Activated T-helper 9 cell treated with anti-CD3 and anti-CD28 coated beads, Interleukin-2, amount 50 U/mL, for 16 hours (primary cell): ENCODE measurements around the gene PVALB.

Experiments
- DNase-seq: peaks from one replicate; pipeline ENCODE4 v3.0.0-alpha.2; 2020; ENCODE audit warnings: low read depth

The PVALB gene

DNA sequence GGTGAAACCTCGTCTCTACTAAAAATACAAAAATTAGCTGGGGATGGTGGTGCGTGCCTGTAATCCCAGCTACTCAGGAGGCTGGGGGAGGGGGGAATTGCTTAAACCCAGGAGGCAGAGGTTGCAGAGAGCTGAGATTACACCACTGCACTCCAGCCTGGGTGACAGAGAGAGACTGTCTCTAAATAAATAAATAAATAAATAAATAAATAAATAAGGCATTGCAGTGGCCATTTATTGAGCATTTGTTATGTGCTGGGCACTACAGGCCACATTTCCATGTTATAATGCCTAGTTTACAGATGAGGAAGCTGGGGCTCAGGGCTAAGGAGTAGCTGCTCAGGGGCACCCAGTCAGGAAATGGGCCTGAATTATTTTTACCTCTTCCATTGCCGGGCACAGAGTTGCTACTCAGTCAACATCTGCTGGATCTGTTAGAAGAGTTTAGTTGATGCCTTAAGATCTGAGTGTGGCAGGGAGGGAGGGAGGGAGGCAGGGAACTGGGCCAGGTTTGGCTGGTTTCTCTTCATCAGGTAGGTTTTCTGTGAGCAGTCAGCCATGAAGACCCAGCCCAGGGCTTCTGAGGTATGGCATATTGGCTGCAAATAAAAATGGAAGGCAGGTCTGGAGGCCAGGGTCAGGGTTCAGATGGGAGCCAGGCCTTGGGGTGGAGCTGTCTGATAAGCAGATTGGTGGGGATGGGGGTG is 5.6 kb downstream of the PVALB start:
- no peak for DNase-seq

DNA sequence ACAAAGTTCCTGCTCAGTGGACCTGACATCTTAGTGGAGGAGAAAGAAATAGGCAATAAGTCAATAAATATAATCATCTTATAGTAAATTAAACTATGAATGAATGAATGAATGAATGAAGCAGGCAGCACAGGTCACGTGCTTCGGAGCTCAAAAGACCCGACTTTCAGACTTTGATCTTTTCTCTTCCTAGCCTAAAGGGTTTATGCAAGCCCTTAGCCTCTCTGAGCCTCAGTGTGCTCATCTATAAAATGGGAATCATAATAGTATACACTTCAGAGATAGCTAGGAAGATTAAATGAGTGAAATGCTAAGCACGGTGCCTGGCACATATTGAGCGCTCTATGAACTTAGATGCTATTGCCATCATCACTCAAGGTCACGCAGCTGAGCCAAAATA is 7.5 kb downstream of the PVALB start:
- no peak for DNase-seq

DNA sequence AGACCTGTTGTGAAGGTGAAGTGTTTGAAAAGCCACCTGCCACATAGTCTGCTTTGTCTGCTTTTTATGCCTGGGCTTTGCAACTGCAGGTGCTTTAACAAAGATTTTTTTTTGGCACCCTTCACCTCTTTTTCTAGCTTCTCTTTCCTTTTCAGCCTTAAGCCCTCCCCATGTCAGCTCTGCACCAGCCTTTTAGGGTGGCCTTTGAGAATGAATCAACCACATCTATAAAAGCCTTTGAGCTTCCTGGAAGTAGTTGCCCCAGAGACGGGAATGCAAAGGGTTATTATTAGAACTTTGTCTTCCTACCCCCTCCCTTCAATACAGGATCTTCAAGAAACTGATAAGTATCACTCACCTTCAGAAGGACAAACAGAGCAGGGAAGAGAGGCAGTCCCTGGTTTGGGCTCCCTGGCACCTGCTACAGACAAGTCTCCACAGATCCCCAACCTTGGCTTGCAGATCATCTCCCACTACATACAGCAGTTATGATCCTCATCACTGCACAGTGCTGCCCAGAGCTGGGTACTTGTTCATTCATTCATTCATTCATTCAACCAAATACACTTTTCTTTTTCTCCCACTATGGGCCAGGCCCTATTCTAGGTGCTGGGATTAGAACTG is 8.0 kb downstream of the PVALB start:
- DNase-seq = no peak

DNA sequence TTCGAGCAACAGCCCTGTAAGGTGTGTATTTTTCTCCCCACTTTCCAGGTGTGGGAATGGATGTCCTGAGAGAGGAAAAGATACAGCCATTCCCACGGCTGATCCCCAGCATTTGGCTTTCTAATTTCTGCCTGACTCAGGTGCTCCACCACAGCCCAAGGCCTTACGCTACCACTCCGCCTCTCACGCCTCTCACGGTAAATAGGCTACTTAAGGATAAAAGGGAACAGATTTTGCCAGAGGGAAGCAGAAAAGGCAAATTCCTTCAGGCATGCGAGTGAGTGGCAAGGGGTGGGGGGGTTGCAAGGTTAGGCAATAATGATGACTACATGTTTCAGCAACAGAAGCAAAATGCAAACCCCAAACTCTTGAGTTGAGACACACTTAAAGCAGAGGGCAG is 9.2 kb downstream of the PVALB start:
- DNase-seq = no peak

DNA sequence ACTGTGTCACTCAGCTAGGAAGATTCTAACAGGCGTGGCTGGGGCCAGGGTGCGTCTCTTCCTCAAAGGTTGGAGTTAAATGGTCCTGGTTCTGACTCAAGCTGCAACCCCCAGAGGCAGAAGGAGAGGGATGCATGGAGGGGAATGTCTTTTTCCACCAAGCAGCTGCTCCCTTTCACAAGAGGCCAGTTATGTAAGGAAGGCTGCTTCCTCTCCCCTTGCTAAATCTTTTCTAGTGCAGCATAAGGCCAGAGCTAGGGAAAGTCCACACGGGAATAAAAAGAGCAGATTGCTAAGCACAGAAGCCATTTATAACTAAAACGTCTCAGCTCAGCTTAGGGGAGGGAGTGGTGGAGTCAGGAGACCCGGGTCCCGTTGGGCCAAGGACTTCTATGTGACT is 10.0 kb downstream of the PVALB start:
- DNase-seq = no peak

DNA sequence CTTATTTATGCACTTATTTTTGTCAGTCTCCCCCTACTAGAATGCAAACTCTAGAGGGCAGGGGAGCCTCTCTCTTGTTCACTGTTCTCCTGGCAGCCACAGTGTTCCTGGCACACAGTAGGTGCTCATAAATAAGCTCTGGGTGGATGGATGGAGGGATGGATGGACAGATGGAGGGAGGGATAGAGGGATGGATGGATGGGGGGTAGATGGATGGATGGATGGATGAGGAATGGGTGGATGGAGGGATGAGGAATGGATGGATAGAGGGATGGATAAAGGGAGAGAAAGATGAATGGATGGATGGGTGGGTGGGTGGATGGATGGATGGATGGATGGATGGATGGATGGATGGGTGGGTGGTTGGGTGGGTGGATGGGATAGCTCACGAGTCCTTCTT is 13.5 kb downstream of the PVALB start:
- DNase-seq = no peak

DNA sequence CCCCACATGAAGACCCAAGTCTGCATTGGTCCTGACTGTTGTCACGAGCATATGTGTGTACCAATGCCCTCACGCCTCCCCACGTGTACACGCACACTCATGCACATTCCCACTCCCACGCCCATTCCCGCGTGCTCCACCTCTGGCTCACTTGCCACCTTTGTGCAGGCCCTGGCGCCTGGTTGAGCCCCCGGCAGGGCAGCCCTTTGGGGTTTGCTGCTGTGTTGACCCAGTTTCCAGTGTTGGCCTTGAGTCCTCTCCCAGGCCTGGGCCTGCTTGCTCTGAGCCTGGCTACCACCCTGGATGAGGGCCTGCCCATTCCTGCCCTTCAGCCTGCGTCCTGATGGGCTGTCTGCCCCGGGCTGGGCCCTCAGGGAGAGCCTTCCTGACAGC is 18.2 kb downstream of the PVALB start:
- DNase-seq = no peak

DNA sequence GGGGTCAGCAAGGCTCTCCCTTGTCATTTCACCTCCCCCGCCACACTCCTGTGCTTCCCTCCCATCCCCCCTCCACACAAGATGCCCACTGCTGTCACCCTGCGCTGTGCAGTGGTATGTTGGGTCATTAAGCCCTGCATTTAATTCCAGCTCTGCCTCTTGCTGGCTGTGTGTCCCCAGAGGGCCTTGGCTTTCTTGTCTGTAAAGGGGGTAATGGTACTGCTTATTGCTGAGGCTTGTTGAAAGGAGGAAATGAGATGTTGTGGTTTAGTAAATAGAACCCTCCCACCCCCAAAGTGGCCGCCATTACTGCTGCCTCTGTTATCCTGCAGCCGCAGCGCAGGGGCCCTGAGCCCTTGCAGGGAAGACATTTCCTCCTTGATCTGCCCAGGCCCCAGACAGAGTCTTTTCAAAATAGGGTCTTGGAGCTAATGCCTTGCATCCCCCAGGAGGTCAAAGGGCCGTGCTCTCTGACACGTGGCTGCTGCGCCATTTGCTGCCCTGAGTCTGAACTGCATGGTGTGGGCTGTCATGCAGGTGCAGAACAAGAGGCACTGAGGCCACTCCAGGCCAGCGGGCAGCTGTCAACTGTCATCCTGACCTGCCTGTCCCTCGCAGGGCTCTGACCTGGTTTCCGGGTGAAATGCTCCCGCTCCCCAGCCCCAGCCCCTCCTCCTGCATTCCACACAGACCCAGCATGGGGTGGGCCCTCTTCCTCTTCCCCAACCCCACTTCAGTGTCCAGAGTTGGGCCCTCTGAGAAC is 18.7 kb downstream of the PVALB start:
- DNase-seq = no peak

DNA sequence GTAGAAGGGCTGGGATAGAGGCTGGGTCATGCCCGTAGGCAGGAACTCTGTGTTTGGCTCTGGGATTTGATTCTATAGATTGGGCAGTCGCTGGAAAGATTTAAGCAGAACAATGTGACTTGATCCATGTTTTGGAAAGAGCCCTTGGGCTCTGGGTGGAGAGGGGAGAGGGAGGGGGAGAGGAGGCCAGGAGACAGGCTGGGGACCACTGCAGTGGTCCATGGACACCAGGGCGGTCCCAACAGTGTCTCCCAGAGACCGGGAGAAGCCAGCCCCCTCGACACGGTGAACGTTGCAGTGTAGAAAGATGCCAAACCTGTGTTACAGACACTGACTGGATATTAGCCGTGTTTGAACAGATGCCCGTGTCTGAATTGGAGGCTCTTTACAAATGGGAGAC is 19.5 kb downstream of the PVALB start:
- DNase-seq = no peak

DNA sequence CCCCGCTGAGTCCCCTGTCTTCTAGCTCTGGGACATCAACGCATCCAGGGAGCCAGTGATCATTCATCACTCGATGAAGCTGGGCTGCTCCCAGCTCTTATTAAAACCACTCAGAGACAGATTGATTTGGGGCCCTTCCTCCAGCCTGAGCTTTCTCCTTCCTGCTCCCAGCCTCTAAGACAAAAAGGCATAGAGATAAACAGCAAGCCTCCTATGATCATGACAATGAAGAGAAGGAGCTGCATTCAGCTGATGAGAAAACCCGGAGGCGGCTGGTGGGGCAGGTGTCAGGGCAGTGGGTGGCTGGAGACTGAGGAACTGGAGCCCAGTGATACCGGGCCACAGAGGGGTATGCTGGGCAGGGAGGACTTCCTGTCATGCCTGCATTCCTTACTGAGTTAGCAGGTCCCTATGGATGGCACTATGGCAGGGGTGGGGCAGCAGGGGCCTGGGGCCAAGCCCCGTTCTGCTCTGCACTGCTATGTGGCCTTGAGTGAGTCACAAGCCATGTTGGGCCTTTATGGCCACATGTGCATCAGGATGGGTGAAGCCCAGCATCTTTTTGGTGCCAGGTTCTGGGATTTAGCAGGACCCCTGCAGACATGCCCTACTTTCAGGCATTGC is 20.2 kb downstream of the PVALB start:
- no peak for DNase-seq

DNA sequence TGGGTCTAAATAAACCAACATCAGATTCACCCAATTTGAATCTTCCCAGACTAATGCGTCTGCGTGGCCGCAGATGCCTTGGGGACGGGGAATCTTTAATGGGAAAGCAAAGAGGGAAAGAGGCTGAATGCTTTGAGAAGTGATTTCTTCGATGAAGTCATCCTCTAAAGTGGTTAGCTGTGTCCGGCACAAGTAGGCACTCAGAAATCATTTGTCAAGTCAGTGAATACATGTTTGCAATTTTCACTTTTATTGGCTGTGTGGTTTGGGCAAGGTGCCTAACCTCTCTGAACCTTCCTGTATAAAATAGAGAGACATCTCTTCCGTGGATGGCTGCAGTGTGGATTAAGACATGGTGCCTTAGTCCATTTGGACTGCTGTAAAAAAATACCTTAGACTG is 21.2 kb downstream of the PVALB start:
- no peak for DNase-seq

DNA sequence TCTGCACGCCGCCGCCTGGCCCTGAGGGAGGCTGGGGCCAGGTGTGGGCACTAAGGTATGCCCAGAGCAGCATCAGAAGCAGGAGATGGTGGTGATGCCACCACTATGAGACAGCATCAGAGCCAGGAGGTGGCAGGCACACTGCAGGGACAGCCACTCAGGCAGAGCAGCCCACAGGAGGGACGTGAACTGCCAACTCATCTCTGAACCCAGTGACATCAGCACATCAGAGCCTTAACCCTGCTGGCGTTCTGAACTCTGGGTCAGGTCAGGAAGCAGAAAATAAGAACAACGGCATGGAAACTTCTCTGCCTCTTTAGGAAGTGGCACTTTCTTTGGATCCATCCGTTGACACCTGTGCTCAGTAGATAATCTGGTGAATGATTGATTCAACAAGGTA is 26.2 kb downstream of the PVALB start:
- DNase-seq = no peak

DNA sequence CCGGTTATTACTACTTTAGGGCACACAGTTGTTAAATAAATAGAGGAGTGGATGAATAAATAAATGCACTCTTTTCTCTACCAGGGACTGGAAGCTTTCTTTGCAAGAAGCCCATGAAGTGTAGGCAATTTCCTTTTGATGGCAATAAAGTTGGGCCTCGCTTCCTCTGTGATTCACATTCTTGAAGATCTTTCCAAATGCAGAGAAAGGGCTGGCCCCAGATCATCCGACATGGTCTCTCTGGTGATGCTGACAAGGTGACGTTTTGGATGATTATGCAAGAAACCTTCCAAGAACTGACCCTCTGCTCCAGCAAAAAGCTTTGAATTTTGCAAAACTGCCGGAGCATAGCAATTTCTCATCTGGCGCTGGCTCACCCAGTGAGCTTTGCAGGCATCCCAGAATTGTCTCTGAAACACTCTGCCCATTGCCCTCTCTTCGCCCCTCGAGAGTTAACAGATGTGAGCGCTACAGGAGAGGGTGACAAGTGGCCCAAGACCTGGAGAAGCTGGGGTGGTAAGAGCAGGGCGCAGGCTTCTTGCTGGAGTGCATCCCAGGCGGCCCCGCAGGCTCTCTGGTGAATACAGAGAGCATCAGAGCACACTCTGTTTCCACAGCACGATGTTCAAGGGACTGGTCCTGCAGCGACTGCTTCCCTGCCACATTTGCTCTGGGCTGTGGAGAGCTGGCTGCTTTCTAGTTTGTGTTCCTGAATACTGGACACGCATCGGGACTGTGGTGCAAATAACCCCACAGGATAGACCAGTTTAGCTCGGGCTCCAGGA is 29.4 kb downstream of the PVALB start:
- no peak for DNase-seq

DNA sequence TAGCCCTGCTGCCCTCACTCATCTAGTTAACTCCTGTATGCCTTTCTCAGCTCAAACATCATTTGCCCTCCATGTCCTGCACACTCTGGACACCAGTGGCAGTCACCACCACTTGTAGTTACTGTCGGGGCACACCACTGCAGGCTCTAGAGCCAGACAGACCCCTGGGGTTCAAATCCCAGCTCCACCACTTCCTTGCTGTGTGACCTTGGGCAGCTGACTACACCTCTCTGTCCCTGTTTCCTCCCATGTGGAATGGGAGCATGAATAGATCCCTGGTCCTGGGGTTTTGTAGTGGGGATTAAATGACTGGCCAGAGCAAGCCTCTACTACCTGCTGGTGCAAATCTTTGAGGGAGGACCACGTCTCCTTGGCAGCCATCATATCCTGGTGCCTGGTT is 33.1 kb downstream of the PVALB start:
- no peak for DNase-seq

DNA sequence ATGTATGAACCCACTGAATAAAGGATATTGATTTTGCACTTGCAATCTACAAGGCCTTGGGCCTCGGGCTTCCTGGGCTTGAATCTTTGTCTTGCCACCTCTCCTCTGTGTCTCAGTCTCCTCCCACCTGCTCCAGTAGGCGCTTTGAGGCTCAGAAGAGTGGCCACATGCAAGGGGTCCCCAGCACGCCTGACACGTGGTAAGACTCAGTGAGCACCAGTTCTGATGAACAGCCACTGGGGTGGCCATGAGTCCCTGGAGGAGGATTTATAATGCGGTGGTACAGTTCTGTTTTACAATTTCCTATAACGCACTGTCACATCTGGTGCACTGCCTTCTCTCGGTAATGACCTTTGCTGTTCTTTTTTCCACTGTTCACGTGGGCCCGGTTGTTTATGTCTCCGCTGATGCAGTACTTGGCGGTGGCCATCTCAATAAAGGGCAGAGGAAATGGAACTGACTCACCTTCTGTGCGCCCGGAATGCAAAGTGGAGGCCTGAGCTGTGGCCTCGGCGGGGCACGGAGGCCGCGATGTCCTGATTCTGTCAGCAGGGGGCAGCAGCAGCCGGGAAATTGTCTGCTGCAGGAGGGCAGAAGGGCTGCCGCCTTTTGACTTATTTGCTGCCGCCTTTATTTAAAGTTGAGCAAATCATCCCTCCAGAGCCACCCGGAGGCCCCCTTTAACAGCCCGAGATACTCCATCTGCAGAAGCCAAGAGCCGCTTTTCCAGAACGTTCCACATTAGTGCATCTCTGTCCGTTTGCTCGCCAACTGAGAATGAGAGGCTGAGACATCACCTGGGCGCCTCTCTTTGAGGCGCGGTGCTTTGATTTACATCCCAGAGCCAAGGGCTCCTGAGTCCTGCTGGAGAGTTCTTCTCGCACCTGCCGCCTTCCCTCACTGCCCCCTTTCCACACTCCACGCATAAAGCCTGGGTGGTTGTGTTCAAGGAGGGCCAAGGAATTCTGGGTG is 34.9 kb downstream of the PVALB start:
- peak; percentile 81 for DNase-seq

DNA sequence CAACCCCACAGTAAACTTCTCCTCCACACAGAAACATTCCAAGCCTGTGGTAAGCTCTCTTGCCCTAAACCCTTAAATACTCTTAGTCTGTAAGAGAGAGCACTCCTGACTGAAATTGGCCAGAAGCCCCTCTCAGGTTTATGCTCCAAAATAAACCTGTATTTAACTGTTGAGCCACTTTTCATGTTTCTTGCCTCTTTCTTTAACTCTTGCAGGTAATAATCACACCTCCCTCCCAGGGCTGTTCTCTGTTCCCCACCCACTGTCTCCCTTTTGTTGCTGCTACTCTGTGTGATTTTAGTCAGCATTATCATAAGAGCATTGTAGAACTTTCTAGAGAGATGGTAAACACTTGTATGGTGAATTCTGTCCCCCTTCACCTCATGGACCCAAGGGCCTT is 38.8 kb downstream of the PVALB start:
- no peak for DNase-seq

DNA sequence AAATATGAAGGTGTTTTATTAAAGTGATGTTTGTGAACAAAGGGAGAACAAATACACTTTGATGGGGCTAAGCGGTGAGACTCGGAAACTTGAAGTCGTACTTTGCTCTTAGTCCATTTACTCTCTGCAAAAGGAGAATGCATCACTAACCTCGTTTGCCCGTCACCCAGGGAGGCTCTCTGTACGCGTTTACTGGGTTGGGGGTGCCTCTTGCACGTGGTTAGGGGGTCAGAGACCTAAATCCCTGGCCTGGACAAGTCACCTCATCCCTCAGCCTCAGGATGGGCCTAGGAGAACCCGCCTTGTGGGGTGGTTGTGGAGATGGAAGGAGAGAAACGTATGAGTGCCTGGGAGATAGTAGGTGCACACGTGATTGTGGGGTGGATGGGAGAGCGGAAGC is 40.1 kb downstream of the PVALB start:
- no peak for DNase-seq

DNA sequence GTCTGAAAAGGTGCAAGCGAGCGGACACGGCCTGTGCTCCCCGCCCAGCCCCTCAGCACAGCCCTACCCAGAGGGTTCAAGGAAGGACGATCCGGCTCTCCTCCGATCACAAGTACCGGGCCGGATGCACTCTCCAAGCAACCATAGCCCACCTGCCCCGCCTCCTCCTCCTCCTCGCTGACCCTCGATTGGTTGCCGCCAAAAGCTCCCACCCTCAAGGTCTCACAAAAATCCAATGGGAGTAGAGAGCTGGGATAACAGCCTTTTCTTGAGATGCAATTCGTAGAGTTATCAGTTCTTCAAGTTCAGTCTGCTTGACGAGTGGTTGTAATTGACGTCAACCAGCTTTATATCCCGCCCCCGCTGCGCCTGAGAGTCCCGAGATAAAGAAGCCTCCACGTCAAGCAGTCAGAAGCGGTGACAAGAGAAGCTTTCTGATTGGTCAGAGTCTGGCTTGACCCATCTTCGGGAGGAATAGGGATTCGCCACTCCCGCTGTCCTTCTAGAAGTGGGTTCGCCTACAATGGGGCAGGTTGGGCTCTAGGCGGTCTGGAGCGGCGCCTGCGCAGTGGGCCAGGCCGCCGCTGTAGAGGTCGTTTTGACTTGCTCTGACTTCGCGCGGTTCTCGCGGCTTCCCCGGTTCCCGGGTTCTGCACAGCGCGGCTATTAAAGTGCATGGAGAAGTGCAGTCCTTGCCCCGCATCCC is 40.7 kb downstream of the PVALB start, which contains the start of gene IFT27:
Gene IFT27, minus strand, starts transcription at position 156 of the 706 bp plus-strand sequence. CDS start 412 bp downstream, outside the sequence.
- peak; percentile 91 for DNase-seq

DNA sequence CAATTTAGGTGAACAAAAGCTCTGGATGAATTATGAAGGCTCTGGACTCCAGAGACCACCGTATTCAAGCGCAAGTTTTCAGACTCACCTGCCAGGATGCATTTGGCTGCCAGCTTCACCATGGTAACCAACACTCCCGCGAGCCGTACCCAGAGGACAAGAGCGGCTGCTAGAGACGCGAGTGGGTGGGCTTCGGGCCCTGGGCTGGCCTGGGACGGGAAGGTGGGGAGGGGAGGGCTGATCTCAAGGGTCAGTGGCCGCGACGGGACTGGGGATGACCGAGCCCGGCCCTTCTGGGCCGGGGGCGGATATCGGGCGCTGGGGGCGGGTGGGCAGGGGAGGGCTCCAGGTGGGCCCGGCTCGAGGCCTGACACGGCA is 41.3 kb downstream of the PVALB start:
- DNase-seq = peak; percentile 16

DNA sequence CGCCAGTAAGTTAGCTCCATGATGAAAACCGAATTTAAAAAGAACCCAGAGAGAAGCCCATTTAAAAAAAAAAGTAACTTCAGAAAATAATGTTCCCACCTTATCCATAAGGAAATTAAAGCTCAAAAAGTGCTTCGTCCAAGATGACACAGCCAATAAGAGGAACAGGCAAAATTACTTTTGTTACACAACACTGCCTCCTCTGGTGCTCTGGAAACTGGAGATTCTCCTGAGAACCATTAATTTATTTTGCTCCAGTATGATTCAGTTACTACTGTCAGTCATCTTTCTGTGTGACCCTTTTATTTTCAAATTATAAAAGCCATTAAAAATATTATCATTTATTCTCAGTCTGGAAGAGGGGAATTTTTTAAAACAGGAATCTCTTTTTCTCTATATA is 42.9 kb downstream of the PVALB start:
- no peak for DNase-seq
